Measurements from ENCODE around the gene FAAH. TPM values are rescaled to one million over a fixed set of nuclear protein-coding genes. Genes with fewer than 3 reads are reported as not detected.

Gene FAAH
- total RNA-seq, 1 experiment from 2014 or later: 38.6 TPM

- TF ChIP-seq CREM (CRISPR knock-in tag; IDR thresholded peaks at IDR 0.05): no peak
- TF ChIP-seq ESRRA (CRISPR knock-in tag; IDR thresholded peaks at IDR 0.05; ENCODE audit: borderline replicate concordance): no peak
- TF ChIP-seq ERG (CRISPR knock-in tag; IDR thresholded peaks at IDR 0.05): no peak
- TF ChIP-seq MLX (CRISPR knock-in tag; IDR thresholded peaks at IDR 0.05): no peak
- DNase-seq (ENCODE audit: low spot score) (no peak), ATAC-seq (no peak)
- ChIA-PET CTCF (interaction anchor here (1.1 to 6.1 kb wide), 3 partner anchors 14 to 27 kb away, joined by 4 to 48 read pairs (median 4); no protein-coding TSS in a partner anchor), POLR2A (no interaction called here)
- no peak overlapping the region for H3K4me3 Mint-ChIP-seq
- peaks cover 64% of the 10 kb centered on the region for H3K27me3 Mint-ChIP-seq (ENCODE audit: low read depth)
- no peaks in the 10 kb centered on the region for H3K36me3 Mint-ChIP-seq
- H3K4me1 Mint-ChIP-seq: peaks cover 50% of the 10 kb centered on the region
- H3K27ac Mint-ChIP-seq: no peak overlapping the region
- no peaks in the 10 kb centered on the region for H3K9me3 Mint-ChIP-seq
These were observed 67.1 kb downstream of the FAAH start for GRCh38 chr1:46461017-46461808.

GRCh38 chr1:46461809-46462448 lies 67.8 kb downstream of the FAAH start:
- peaks cover 47% of the 10 kb centered on the region for H3K4me1 Mint-ChIP-seq
- no peak overlapping the region for H3K27ac Mint-ChIP-seq
- ChIA-PET POLR2A (no interaction called here), CTCF (interaction anchor here (1.1 to 6.1 kb wide), 3 partner anchors 15 to 26 kb away, joined by 4 to 48 read pairs (median 4); no protein-coding TSS in a partner anchor)
- no peak for DNase-seq (ENCODE audit: low spot score)
- peaks cover 71% of the 10 kb centered on the region for H3K27me3 Mint-ChIP-seq (ENCODE audit: low read depth)
- TF ChIP-seq JAZF1 (CRISPR knock-in tag; IDR thresholded peaks at IDR 0.05) (no peak), CREM (CRISPR knock-in tag; IDR thresholded peaks at IDR 0.05) (no peak), ZNF121 (CRISPR knock-in tag; IDR thresholded peaks at IDR 0.05) (no peak), PRRX2 (CRISPR knock-in tag; IDR thresholded peaks at IDR 0.05) (no peak)
- TF ChIP-seq, protein P1, sequence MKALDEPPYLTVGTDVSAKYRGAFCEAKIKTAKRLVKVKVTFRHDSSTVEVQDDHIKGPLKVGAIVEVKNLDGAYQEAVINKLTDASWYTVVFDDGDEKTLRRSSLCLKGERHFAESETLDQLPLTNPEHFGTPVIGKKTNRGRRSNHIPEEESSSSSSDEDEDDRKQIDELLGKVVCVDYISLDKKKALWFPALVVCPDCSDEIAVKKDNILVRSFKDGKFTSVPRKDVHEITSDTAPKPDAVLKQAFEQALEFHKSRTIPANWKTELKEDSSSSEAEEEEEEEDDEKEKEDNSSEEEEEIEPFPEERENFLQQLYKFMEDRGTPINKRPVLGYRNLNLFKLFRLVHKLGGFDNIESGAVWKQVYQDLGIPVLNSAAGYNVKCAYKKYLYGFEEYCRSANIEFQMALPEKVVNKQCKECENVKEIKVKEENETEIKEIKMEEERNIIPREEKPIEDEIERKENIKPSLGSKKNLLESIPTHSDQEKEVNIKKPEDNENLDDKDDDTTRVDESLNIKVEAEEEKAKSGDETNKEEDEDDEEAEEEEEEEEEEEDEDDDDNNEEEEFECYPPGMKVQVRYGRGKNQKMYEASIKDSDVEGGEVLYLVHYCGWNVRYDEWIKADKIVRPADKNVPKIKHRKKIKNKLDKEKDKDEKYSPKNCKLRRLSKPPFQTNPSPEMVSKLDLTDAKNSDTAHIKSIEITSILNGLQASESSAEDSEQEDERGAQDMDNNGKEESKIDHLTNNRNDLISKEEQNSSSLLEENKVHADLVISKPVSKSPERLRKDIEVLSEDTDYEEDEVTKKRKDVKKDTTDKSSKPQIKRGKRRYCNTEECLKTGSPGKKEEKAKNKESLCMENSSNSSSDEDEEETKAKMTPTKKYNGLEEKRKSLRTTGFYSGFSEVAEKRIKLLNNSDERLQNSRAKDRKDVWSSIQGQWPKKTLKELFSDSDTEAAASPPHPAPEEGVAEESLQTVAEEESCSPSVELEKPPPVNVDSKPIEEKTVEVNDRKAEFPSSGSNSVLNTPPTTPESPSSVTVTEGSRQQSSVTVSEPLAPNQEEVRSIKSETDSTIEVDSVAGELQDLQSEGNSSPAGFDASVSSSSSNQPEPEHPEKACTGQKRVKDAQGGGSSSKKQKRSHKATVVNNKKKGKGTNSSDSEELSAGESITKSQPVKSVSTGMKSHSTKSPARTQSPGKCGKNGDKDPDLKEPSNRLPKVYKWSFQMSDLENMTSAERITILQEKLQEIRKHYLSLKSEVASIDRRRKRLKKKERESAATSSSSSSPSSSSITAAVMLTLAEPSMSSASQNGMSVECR (CRISPR knock-in tag; IDR thresholded peaks at IDR 0.05; ENCODE audit: borderline replicate concordance): no peak
- TF ChIP-seq, protein P2, sequence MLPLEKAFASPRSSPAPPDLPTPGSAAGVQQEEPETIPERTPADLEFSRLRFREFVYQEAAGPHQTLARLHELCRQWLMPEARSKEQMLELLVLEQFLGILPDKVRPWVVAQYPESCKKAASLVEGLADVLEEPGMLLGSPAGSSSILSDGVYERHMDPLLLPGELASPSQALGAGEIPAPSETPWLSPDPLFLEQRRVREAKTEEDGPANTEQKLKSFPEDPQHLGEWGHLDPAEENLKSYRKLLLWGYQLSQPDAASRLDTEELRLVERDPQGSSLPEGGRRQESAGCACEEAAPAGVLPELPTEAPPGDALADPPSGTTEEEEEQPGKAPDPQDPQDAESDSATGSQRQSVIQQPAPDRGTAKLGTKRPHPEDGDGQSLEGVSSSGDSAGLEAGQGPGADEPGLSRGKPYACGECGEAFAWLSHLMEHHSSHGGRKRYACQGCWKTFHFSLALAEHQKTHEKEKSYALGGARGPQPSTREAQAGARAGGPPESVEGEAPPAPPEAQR (CRISPR knock-in tag; IDR thresholded peaks at IDR 0.05): no peak
- TF ChIP-seq, protein P3, sequence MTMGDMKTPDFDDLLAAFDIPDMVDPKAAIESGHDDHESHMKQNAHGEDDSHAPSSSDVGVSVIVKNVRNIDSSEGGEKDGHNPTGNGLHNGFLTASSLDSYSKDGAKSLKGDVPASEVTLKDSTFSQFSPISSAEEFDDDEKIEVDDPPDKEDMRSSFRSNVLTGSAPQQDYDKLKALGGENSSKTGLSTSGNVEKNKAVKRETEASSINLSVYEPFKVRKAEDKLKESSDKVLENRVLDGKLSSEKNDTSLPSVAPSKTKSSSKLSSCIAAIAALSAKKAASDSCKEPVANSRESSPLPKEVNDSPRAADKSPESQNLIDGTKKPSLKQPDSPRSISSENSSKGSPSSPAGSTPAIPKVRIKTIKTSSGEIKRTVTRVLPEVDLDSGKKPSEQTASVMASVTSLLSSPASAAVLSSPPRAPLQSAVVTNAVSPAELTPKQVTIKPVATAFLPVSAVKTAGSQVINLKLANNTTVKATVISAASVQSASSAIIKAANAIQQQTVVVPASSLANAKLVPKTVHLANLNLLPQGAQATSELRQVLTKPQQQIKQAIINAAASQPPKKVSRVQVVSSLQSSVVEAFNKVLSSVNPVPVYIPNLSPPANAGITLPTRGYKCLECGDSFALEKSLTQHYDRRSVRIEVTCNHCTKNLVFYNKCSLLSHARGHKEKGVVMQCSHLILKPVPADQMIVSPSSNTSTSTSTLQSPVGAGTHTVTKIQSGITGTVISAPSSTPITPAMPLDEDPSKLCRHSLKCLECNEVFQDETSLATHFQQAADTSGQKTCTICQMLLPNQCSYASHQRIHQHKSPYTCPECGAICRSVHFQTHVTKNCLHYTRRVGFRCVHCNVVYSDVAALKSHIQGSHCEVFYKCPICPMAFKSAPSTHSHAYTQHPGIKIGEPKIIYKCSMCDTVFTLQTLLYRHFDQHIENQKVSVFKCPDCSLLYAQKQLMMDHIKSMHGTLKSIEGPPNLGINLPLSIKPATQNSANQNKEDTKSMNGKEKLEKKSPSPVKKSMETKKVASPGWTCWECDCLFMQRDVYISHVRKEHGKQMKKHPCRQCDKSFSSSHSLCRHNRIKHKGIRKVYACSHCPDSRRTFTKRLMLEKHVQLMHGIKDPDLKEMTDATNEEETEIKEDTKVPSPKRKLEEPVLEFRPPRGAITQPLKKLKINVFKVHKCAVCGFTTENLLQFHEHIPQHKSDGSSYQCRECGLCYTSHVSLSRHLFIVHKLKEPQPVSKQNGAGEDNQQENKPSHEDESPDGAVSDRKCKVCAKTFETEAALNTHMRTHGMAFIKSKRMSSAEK (CRISPR knock-in tag; IDR thresholded peaks at IDR 0.05; ENCODE audit: borderline replicate concordance): no peak
- H3K9me3 Mint-ChIP-seq: no peaks in the 10 kb centered on the region
- H3K4me3 Mint-ChIP-seq: no peak overlapping the region
- H3K36me3 Mint-ChIP-seq: no peaks in the 10 kb centered on the region
- ATAC-seq: no peak; the same call in 1 of the 2 replicates

Other genes with a start within 250 kb of the FAAH start
- 0.50 to 0.69 TPM (median 0.57 TPM) in 3 replicates for gene TSPAN1, start 219.2 kb upstream of the FAAH start, total RNA-seq (2021)
- gene P3R3URF, start 217.8 kb upstream of the FAAH start, total RNA-seq (2021): not detected in 3 replicates
- gene POMGNT1, start 195.9 kb upstream of the FAAH start, total RNA-seq (2021): 42.5 to 43.2 TPM (median 43.2 TPM) in 3 replicates
- 3.8 to 4.0 TPM (median 4.0 TPM) in 3 replicates for gene LURAP1, start 191.0 kb upstream of the FAAH start, total RNA-seq (2021)
- gene RAD54L, start 146.6 kb upstream of the FAAH start, total RNA-seq (2021): 51.2 to 54.7 TPM (median 53.7 TPM) in 3 replicates
- 44.8 to 46.2 TPM (median 46.0 TPM) in 3 replicates for gene LRRC41, start 90.7 kb upstream of the FAAH start, total RNA-seq (2021)
- 584 to 663 TPM (median 611 TPM) in 3 replicates for gene UQCRH, start 90.6 kb upstream of the FAAH start, total RNA-seq (2021)
- 19.5 to 22.6 TPM (median 21.0 TPM) in 3 replicates for gene NSUN4, start 53.5 kb upstream of the FAAH start, total RNA-seq (2021)
- gene DMBX1, start 95.5 kb downstream of the FAAH start, total RNA-seq (2021): 1.7 to 3.7 TPM (median 1.8 TPM) in 3 replicates
- not detected in 3 replicates for gene KNCN, start 157.3 kb downstream of the FAAH start, total RNA-seq (2021)
- gene MKNK1, start 210.0 kb downstream of the FAAH start, total RNA-seq (2021): 17.5 to 18.6 TPM (median 18.0 TPM) in 3 replicates
- 3.1 to 4.0 TPM (median 3.4 TPM) in 3 replicates for gene MOB3C, start 222.5 kb downstream of the FAAH start, total RNA-seq (2021)

Measured in WTC11 (cell line).